Cardiac fibroblast (primary cell): Measurements from ENCODE around the gene TRHDE.

Source experiments
- DNase-seq, 2 donors: peaks; one replicate each; pipeline versions ENCODE4 v3.0.0 to v3.0.0-alpha.2; 2010; ENCODE audit warnings: low read depth in 2 of 2
- H3K4me3 ChIP-seq, 2 donors: replicated peaks in 1 of 2; 1 replicate in 1 of 2; 2 replicates in 1 of 2; pipeline ENCODE4 v1.5.1; 2011; ENCODE audit warnings: low read depth in 2 of 2, low read length in 2 of 2, mild to moderate bottlenecking in 2 of 2, moderate library complexity in 1 of 2
- CTCF ChIP-seq: IDR thresholded peaks from one replicate; pipeline ENCODE4 v1.5.1; 2011; ENCODE audit warnings: low read depth, mild to moderate bottlenecking, low read length, inconsistent platforms

The TRHDE gene

GRCh38 chr12:72574138-72574537 lies 302.0 kb downstream of the TRHDE start:
- no peak for DNase-seq
- TF ChIP-seq CTCF, result no peak
- H3K4me3 ChIP-seq, result no peak overlapping the region

- TF ChIP-seq CTCF, result no peak
- no peak overlapping the region for H3K4me3 ChIP-seq
- DNase-seq, result no peak
Measured at GRCh38 chr12:72578327-72578726, 306.2 kb downstream of the TRHDE start.

- TF ChIP-seq CTCF, result no peak
Measured at GRCh38 chr12:72586456-72586855, 314.3 kb downstream of the TRHDE start.

GRCh38 chr12:72602581-72602980 lies 330.4 kb downstream of the TRHDE start:
- H3K4me3 ChIP-seq, result no peak overlapping the region
- DNase-seq, result no peak
- no peak for TF ChIP-seq CTCF

More at GRCh38 chr12:72586456-72586855, 314.3 kb downstream of the TRHDE start:
- no peak for DNase-seq
- no peak overlapping the region for H3K4me3 ChIP-seq

GRCh38 chr12:72605975-72606374 lies 333.8 kb downstream of the TRHDE start:
- no peak for DNase-seq
- H3K4me3 ChIP-seq, result no peak overlapping the region
- TF ChIP-seq CTCF, result no peak

- no peak for TF ChIP-seq CTCF
- no peak overlapping the region for H3K4me3 ChIP-seq
- DNase-seq, result no peak
Measured at GRCh38 chr12:72610342-72610741, 338.2 kb downstream of the TRHDE start.

- TF ChIP-seq CTCF, result no peak
- no peak overlapping the region for H3K4me3 ChIP-seq
- no peak for DNase-seq
Measured at GRCh38 chr12:72610854-72611358, 338.7 kb downstream of the TRHDE start.
